GM19239 (cell line): Measurements from ENCODE around the gene VASN.
"Not testable (repeated sequence)": the region's sequence is repeated elsewhere in the genome, so short reads cannot be mapped to it uniquely, and the experiment has no call there.

Experiments
- DNase-seq: peaks from one replicate; pipeline ENCODE4 v3.0.0; 2011; ENCODE audit warnings: low spot score; ENCODE audit not compliant: insufficient read length
- FAIRE-seq: peaks from 2 replicates; lab custom pipeline; 2011; peaks lifted over from hg19 to GRCh38; lab: Jason Lieb, UNC

Gene VASN

DNA sequence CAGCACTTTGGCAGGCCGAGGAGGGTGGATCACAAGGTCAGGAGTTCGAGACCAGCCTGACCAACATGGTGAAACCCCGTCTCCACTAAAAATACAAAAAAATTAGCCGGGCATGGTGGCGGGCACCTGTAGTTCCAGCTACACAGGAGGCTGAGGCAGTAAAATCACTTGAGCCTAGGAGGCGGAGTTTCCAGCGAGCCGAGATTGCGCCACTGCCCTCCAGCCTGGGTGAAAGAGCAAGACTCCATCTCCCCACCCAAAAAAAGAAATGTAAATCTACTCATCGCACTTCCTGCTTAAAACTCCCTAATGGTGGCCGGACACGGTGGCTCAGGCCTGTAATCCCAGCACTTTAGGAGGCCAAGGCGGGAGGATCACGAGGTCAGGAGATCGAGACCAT lies 22.2 kb downstream of the VASN start:
- not testable (repeated sequence) for FAIRE-seq, DNase-seq

DNA sequence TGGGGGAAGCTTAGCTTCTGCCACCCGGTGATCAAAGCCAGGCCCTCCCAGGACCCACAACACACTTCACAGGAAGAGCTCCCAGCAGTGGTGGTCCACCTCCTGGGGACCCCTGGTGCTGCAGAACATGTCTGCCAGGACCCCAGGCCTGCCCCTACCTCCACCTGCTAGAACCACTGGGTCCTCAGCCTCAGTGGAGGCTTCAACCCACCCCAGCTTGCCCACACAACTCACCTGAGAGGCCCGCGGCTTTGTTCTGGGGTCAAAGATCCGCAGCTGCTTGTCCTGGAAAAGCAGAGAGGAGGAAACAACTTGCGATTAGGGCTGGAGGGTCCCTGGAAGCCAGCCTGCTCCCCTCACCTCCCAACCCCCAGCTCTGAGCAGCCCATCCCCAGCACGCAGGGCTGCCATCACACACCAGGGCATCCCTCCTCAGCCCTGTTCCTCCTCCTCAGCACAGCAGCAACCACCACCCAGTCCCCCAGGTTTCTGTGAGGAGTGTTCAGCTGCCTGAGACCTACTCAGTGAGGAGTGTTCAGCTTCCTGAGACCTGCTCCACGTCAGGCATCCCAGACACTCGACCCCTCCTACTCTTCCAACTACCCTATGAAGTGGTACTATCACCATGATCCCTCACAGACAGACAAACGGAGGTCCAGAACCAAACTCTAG lies 23.5 kb downstream of the VASN start:
- FAIRE-seq, result no peak
- DNase-seq, result no peak

- DNase-seq (no peak), FAIRE-seq (no peak)
Observed at GRCh38 chr16:4399001-4399730, 27.5 kb downstream of the VASN start.

DNA sequence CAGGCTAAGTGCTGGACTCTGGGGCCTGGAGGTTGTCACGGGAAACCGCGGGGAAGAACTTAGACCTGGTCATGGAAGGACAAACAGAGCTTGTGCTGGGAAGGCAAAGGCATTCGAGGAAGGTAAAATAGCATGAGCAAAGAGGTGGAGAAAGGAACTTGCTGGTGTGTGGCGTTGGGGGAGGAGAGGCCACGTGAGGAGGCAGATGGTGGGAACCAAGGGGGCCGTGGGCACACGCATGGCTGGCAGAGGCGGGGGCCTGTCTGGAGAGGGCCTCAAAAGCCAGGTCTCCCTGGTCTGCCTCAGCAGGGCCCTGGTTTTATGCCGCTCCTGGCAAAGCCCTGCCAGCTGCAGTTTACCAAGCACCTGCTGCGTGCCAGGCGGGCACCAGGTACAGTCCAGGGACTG lies 29.4 kb downstream of the VASN start:
- FAIRE-seq, result no peak
- DNase-seq, result no peak

DNA sequence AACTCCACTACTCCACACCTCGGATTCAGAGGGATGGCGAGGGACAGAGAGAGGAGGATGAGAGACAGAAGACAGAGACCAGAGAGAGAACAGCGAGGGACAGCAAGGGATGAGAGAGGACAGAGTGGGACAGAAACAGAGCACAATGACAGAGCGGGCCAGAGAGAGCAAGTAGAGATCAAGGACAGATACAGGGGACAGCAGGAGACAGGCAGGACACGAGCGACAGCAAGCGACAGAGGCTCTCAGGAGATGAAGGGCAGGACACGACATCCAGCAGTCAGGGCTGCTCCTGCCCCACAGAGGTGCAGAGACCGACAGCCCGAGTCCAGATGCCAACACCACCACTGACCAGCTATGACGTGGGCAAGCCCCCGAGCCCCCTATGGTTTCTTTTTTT lies 29.9 kb downstream of the VASN start:
- FAIRE-seq (no peak), DNase-seq (no peak)

DNA sequence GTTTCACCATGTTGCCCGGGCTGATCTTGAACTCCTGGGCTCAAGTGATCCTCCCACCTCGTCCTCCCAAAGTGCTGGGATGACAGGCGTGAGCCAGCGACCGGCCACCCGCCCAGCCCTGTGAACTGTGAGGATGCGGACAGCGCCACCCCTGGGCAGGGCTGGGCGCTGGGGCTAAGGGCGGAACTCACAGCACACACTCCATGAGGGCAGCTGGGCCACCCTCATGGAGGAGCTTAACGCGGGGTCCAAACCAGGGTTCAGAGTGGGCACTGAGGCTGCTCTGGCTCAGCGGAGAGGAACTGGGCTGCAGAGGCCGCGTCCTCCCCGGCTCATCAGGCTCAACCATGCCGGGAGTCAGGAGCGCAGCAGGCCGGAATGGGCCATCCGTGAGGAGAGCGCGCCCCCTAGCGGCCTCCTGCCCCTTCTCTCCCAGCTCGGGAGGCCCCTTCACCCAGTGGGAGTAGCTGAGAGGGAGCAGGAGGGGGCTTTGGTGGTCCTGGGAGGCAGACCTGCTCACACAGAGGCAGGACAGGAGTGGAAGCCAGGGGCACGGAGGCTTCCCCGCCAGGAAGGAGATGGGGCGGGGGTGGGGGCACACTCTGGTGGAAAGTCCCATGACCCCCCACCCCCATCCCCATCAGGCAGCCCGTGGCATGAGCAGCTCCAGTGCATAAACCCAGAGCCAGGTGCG lies 30.9 kb downstream of the VASN start:
- DNase-seq (peak; percentile 95), FAIRE-seq (peak; percentile 4)

DNA sequence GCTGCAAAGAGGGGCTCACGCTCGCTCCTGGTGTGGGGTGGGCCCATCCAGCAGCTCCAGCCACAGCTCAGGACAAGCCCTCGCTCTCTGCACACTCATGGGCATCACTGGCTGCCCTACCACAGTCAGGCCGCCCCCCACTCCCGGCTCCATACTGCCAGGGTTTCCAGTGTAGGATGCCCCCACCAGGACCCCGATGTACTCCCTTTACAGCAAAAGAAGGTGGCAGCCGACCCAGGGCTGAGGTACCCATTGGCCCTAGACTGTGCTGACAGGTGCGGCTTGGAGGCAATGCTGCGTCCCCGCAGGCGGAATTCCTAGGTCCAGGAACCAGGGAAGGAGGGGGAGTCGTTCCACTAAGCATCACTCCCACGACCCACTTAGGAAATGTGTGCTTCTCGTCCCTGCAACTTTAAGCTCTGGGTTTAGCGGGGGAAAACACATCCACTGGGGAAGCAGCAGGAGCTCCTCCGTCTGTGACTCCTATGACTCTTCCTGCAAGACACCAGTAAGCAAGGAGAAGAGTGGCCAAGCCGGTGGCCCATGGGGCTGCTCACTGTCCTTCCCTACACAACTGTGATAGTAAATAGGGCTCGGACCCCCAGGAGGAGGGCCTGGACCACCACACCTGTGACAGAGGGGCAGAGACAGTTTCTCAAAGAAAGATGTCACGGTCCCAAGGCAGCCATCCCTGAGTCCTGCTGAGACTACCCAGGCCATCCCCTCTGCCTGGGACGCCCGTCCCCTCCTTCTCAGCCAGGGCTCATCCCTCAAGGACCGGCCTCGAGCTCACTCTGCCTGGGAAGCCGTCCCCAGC lies 31.7 kb downstream of the VASN start:
- DNase-seq, result no peak
- no peak for FAIRE-seq

DNA sequence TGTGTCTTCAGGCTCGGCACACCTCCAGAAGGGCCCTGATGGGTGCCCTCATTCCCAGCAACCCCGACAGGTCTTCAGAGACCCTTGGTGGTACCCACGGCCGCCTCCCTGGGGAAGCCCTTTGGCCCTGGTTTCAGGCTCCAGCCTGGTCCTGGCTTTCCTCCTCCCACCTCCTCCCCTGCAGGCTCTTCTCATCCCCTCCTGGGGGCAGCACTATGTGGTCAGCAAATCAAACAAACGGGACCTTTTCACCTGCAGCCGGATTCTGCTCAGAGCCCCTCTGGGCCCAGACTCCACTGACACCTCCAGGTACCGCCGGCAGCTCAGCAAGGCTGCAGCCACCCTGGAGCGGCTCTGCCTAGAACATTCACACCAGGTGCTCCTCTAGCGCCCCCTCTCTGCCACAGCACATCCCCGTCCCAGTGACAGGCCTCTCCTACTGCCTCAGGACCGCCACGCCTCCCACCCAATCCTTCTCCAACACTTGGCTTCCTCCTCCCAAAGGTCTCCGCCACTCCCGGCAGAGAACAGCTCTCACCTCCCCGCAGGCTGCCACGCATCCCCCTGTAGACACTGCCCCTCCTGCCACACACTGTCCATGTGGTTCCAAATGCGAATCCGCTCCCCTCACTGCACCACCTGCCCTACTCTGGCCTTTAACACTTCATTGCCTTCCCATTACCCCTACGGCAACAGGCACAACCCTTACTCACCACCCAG lies 32.8 kb downstream of the VASN start:
- FAIRE-seq (no peak), DNase-seq (no peak)

DNA sequence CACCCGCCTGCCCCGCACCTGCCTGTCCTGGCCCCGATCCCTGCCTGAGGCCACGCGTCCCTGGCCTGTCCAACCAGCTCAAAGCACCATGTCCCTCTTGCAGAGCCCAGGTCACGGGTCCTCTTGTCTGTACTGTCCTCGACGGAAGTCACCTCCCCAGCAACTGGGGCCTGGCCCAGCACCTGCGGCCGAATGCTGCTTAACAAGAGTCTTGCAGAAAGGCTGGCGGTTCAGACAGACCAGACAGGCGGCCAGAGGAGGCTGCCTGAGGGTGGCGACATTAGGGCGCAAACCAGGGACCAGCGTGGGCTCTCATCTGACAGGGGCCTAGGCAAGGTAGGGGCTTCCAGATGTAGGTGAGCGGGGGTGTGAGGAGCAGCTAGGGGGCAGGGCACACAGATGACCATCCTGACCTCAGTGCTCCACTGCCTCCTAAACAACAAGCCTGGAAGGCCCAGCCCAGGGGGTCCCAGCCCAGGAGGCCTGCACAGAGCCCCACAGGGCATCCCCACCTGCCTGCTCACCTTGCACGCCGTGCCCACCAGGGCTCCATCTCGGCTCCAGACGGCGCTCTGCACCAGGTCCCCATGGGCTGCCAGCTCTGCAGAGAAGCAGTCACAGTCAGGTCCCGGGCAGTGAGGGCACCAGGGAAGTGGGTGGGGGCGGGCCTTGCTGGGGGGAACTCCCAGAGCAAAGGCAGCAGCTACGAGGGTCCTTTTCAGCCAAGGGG lies 33.5 kb downstream of the VASN start:
- no peak for DNase-seq
- no peak for FAIRE-seq

GRCh38 chr16:4407543-4408322 lies 36.1 kb downstream of the VASN start:
- DNase-seq (no peak), FAIRE-seq (no peak)

DNA sequence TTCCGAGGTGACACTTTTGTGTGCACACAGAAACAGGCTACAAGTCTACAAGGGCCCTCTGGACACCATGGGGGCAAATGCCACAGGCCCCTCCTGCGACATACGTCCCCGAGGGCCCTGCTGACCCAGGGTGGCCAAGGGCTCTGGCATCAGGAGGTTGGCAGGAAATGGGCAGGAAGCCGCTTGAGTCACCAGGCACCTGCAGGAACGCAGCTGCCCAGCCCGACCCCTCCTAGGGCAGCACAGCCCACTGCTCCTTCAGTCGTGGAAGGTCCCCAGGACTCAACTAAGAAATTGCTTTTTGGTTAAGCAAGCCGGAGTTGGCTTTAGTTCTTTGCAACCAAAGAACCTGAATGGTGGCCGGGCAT lies 36.7 kb downstream of the VASN start:
- no peak for DNase-seq
- no peak for FAIRE-seq

GRCh38 chr16:4409081-4409932 lies 37.7 kb downstream of the VASN start:
- FAIRE-seq (no peak), DNase-seq (no peak)

DNA sequence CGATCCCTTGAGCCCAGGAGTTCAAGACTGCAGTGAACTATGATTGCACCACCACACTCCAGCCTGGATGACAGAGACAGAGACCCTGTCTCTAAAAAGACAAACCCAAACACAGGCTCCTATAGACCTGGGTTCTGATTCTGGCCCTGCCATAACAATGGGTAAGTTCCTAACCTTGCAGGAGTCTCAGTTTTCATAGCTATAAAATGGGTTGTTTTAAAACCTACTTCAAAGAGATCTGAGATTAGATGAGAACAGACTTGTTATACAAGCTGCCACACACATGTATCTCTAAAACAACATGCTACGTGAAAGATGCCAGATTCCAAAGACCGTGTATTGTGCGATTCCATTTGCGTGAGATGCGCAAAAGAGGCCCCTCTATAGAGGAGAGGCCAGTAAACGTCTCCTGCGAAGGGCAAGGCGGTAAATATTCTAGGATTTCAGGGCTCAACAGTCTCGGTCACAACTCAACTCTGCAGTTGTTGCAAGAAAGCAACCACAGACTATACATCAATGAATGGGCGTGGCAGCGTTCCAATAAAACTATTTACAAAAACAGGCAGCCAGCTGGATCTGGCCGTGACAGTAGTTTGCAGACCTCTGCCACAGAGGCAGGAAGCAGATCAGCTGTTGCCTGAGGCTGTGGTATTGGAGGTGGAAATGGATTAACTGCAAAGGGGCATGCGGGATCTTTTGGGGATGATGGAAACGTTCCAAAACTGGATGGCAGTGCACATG lies 38.9 kb downstream of the VASN start:
- FAIRE-seq (no peak), DNase-seq (no peak)

GRCh38 chr16:4411684-4412083 lies 40.0 kb downstream of the VASN start:
- no peak for DNase-seq
- FAIRE-seq, result no peak

- FAIRE-seq, result no peak
- no peak for DNase-seq
Observed at GRCh38 chr16:4412159-4412558, 40.5 kb downstream of the VASN start.

DNA sequence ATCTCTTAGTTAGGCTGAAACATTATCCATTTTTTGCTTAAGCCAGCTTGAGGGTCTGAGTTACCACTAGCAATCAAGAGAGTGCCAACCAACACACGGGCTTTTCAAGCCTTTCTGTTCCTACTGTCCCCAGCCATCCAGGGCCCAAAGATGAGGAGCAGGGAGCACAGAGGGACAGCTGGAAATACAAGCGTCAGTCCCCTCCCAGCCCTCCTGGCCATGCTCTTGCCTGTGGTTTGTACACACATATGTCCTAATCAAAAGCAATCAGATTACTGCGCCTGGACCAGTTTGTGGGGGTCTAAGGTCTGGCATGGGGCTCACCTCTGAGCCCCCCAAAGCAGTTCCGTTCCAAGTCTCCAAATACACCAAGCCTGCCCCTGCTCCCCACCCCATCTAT lies 41.2 kb downstream of the VASN start:
- FAIRE-seq (no peak), DNase-seq (no peak)
